Activated effector memory CD4-positive, alpha-beta T cell treated with Interleukin-2 at 50 U/mL for 16 hours (primary cell): Measurements from ENCODE around the gene ARL8A.
"Not testable (repeated sequence)": the region's sequence is repeated elsewhere in the genome, so short reads cannot be mapped to it uniquely, and the experiment has no call there.

ENCODE experiments used
- DNase-seq: peaks from one replicate; pipeline ENCODE4 v3.0.0-alpha.2; 2020

ARL8A gene

GRCh38 chr1:202172015-202172355, 27.4 kb upstream of the ARL8A start:
- DNase-seq = no peak

DNA sequence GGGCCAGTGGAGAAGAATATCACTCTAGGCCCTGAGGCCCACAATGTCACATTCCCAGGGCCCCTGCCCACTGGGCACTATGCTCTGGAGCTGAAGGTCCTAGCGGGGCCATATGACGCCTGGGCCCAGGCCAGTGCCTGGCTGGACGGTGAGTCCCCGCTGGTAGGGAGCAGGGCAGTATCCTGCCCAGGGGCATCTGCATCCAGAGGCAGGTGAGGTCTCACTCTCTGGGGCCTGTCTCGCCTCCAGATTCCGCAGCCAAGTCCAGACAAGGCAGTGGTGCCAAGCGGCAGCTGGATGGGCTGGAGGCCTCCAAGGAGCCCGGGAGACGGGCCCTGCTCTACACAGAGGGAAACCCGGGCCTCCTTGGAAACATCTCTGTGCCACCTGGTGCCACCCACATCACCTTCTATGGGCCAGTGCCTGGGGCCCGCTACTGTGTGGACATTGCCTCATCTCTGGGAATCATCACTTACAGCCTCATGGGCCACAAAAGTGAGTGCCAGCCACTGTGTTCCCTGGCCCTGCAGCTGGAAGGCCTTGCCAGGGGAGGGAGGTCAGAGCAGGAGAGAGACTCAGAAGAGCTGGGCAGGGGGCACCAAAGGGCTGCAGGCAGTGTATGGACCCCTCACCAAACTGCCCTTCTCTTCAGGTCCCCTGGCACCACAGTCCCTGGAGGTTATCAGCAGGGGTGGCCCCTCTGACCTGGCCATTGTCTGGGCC, 26.9 kb upstream of the ARL8A start:
- DNase-seq = no peak

DNA sequence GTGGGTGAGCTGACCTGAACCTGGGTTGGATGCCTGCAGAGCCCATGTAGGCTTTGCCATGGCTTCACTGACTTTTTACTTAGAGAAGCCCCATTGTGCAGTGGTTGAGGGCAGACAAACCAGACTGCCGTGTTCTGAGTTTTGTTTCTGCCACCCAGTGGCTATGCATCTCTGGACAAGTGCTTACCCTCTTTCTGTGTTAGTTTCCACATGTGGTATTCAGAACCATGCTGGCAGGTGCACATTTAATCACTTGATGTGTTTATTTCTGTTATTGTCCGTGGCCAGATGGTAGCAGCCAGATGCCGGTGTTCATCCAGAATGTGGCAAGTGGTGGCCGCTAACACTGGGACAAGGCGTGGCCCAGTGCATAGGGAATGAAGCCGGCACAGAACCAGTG, 26.2 kb upstream of the ARL8A start:
- no peak for DNase-seq

GRCh38 chr1:202168861-202169260, 24.3 kb upstream of the ARL8A start:
- no peak for DNase-seq

- no peak for DNase-seq
These were observed 23.3 kb upstream of the ARL8A start for GRCh38 chr1:202167708-202168415.

DNA sequence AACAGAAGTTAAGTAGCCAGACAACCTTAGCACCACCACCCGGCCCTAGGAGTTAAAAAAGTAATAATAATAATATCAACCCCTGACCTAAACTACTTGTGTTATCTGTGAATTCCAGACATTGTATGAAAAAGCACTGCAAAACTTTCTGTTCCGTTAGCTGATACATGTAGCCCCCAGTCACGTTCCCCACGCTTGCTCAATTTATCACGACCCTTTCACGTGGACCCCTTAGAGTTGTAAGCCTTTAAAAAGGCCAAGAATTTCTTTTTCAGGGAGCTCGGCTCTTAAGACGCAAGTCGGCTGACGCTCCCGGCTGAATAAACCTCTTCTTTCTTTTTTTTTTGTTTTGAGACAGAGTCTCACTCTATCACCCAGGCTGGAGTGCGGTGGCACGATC, 22.5 kb upstream of the ARL8A start:
- DNase-seq = not testable (repeated sequence)

DNA sequence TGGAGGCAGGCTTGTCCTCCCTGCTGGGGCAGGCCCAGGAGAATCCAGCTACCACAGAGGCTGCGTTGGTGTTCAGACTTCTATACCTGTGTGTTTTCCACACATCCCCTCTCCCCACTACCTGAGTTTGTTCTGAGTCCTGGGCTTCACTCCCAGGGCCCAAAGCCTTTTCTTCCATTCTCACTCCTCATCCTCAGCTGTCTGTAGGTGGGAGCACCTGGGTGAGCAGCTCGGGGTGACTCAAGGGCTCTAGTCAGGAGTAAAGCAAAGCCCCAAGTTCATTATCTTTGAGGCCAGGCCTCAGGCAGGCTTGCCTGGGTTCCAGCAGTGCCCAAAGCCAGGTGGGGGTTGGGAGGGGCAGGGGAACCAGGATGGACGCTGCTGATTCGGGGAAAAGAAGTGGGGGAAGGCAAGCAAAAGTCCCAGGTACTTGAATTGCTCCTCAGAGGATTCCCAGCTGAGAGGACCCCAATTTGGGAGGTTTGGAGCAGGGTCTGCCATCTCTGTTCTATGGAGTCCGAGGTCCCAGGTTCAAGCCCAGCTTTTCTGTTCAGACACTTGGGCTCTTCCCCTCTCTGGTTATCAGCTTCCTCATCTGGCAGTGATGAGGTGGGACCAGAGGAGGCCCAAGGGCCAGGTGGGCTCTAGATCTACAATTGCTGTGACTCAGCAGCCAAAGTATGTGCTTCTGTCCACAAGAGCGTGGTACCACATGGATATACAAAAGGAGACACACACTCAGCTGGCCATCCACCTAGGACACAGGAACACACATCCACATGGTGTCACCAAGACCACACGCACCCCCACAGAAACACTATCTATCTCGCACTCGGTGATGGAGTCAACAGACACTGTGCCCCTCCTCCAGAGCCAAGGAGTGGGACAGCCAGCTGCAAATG, 21.7 kb upstream of the ARL8A start:
- DNase-seq = no peak

DNA sequence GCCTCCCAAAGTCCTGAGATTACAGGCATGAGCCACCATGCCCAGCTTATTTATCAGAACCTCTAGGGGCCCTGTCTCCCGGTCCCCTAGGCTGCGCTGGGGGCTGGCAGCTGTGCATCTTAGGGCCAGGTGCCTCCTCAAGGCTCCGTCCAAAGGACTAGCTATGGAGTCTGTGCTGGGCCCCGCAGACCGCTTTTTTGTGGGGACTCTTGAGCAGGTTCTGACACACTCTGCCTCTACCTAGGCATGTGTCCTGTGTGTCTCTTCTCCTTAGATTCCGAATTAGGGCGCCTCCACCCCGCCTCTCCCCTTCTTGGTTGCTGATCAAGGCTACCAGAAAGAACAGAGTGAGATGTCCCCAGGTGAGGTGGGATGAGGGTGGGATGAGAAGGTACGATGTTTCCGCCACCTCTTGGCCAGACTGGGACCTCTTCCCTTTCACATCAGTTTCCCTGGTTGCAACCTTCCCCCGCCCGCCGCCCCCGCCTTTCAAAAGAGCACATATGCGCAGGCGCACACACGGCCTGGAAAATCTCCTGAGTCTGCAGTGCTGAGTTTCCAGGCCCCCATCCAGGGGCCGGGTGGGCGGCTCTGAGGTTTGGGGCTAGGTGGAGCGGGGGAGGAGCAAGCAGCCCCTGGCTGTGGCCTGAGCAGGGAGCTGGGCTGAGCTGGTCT, 20.9 kb upstream of the ARL8A start:
- DNase-seq = no peak

- DNase-seq = peak; percentile 71
These were observed 19.9 kb upstream of the ARL8A start for GRCh38 chr1:202164271-202165037.

DNA sequence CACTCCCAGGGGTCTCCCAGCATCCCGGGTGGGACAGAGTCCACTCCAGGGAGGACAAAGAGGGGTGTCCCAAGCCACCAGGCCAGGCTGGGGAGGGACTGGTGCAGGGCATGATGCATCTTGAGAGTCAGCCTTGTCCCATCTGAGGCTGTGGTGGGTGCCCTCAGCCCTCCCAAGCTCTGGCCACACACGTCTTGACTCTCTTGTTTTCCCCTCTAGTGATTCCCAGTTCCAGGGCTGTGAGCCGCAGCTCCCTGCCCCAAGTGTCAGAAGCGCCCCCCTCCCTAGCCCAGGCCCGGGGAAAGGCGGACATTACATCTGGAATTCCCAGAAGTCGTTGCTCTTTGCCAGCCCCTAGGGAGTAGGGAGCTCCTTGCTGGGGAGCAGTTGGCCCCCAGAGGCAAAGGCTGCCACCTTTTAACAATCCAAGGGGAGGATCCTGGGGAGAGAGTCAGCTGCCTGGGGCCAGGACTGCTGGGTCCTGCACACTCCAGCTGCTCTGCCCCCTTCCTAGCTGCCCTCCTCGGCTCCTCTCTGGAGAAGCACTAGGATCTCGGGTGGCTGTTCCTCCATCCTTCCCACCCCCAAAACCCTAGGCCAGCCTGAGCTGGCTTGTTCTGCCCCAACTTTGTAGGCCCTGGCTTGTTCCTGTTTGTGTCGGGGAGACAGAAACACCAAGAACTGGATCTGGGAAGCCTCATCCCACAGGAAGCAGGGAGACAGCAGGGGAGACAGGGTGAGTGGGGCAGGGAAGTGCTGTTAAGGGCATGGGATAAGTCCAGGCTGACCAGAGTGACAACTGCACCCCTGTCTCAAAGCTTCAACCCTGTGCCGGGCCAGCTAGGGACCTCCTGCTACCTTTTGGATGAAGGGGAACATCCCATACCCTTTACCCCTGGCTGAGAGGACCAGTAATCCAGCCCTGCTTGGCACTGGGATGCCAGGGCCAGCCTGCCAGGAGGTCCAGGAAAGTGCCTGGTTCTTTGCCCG, 19.0 kb upstream of the ARL8A start:
- no peak for DNase-seq

DNA sequence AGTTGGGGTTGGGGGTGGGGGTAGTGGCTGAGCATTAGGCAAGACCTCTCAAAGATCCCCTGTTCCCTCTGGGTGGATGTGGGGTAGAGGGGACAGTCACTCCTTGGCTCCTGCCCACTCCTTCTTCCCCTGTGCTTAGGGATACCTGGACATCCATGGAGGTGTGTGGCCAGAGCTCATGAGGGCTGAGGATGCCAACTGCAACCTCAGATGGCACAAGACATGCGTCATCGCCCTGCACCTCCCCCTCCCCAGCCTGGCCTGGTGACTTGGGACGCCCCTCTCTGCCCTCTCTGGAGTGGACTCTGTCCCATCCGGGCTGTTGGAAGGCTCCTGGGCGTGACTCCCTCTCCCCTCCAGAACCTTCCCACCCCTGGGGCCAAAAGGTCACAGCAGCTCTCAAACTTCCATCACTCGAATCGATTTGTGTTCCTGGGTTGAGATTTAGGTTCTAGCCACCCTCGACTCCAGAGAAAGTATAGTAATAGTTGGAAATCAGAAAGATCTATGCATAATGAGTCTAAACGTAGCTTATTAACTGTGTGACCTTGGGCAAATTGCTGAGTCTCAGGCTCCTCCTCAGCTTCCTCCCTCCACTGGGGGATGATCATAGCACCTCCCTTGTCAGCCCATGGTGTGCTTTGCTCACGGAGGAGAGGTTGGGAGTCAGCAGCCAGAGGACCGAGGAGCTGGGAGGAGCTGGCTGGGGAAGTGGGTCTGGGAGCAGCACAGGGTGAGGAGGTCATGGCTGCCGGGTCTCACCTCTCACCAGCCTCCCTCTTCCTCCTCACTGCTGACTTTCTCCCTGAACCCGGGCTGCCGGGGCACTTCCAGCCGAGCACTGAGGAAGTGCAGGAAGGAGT, 18.1 kb upstream of the ARL8A start:
- no peak for DNase-seq

DNA sequence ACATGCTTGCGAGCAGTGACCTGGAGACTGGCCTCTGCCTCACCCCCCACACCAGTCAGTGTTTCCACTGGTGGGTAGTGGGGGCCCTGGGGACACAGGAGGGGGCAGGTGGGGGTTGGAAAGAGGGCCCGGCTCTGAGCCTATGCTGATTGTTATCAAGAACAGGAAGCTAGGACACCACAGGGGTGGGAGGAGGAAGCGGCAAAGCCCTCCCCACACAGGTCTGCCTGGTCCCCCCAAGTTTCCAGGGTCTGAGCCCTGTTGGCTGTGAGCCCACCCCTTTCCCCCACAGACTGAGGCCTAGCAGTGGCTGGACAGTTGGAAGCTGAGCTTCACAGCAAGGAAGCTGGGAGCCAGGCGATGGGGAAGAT, 17.5 kb upstream of the ARL8A start:
- no peak for DNase-seq

DNA sequence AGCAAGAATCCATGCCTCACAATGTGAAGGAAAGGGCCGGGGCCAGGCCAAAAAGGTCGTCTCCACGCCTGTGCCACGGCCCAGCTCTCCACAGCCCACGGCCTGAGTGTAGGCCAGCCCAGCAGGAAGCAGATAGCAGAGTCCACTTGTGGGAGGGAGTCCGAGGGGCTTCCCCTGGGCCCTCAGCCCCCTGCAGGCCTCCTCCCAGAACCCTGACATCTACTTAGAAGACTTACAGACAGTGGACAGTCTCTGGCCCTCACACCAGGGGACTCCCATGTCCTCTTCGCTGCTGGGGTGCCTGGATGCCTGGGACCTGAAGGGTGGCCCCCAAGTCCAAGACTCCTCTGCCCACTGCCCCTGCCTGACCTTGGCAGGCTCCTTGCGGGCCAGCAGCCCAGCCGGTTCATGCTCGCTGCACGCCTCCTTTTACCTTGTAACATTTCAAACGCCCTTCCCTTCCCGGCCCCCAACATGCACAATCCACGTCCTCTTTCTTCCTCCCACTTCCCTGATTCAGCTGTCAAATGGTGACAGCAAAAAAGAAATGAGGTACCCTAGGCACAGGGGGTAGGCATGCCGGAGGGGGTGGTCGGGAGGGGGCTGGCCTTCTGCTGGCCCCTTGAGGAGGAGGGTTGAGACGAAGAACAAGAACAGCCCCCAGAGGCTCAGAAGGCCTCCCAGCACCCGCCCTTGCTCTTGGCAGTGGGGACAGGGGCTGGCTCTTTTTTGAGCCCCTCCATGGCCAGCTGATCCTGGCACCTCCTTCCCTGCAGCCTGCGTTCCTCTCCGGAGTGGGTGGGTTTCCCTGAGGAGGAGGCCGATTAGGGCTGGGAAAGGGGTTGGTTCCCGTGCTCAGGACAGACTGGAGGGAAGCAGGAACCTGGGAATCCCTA, 16.9 kb upstream of the ARL8A start:
- DNase-seq = no peak

GRCh38 chr1:202160377-202160940, 15.9 kb upstream of the ARL8A start, which contains the start of gene PTPN7:
PTPN7 (minus strand) TSS chr1:202160602; CDS start chr1:202159402, 1,200 bp downstream.
- peak; percentile 74 for DNase-seq

GRCh38 chr1:202159534-202160371, 15.2 kb upstream of the ARL8A start:
- peak; percentile 50 for DNase-seq

DNA sequence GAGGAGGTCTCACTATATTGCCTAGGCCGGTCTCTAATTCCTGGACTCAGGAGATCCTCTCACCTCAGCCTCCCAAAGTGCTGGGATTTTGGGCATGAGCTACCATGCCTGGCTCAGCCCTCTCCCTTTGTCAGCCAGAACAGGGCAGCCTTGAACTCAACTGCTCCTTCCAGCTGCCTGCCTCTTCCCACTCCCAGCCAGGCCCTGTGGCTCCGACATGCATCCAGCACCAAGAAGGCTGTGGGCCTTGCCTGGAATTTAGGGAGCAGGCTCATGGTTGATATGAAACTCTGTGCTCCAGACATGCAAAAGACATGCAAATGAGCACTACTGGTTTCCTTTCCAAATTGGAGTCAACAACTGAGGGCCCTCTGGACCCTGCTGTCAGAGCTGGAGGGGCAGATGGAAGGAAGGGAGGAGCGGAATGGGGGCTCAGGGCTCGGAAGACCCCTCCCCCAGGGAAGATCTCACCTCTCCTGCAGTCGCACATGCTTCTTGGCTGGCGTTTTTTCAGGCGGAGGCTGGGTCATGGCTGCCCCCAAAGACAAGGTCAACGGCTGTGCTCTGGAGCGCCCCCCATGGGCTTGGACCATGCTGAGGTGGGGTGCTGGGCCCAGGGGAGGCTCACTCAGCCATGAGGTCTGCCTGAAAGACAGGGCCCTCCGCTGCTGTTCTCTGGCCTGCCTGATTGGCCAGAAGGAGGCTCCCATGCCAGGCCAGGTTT, 14.4 kb upstream of the ARL8A start:
- no peak for DNase-seq

GRCh38 chr1:202157945-202158344, 13.4 kb upstream of the ARL8A start:
- no peak for DNase-seq
